Aorta (tissue), 5 donors: Measurements from ENCODE around the gene C1GALT1. TPM values are rescaled to one million over a fixed set of nuclear protein-coding genes. Genes with fewer than 3 reads are reported as not detected.

Source experiments
- ATAC-seq: fragments of 200-7000 bp; cut with Tn5 transposase; one replicate; pipeline ENCODE4 v1.9.1; 2022; ENCODE audit warnings: moderate library complexity; ENCODE audit not compliant: low FRiP score
- DNase-seq, 2 donors: peaks; one replicate each; pipeline ENCODE4 v3.0.0-alpha.2; 2020
- H3K27ac ChIP-seq, 2 donors: one replicate each; pipeline ENCODE4 v1.5.1; 2013; ENCODE audit warnings: low read length in 2 of 2, mild to moderate bottlenecking in 2 of 2, moderate library complexity in 2 of 2, control low read depth in 1 of 2, inconsistent platforms in 1 of 2, low read depth in 1 of 2
- H3K27me3 ChIP-seq, 2 donors: one replicate each; pipeline ENCODE4 v1.6.1; 2013; ENCODE audit warnings: control low read depth in 1 of 2, low read length in 1 of 2, mild to moderate bottlenecking in 1 of 2, moderate library complexity in 1 of 2; ENCODE audit not compliant: insufficient read depth in 2 of 2, control insufficient read depth in 1 of 2
- H3K36me3 ChIP-seq, 2 donors: one replicate each; pipeline ENCODE4 v1.6.1; 2013; ENCODE audit warnings: control low read depth in 1 of 2, low read length in 1 of 2, mild to moderate bottlenecking in 1 of 2; ENCODE audit not compliant: insufficient read depth in 2 of 2, control insufficient read depth in 1 of 2
- H3K4me1 ChIP-seq, 2 donors: one replicate each; pipeline ENCODE4 v1.6.1; 2013; ENCODE audit warnings: low read length in 2 of 2, control low read depth in 1 of 2, mild to moderate bottlenecking in 1 of 2, moderate library complexity in 1 of 2; ENCODE audit not compliant: insufficient read depth in 2 of 2, control insufficient read depth in 1 of 2
- H3K4me3 ChIP-seq, 2 donors: one replicate each; pipeline ENCODE4 v1.5.1; 2013; ENCODE audit warnings: low read length in 2 of 2, control low read depth in 1 of 2, mild to moderate bottlenecking in 1 of 2
- H3K9me3 ChIP-seq: one replicate; pipeline ENCODE4 v1.6.1; 2013; ENCODE audit warnings: mild to moderate bottlenecking, low read length; ENCODE audit not compliant: control insufficient read depth
- WGBS, 2 donors: extraction: QIAGEN DNeasy Blood & Tissue Kit; methylation state at CpG; one replicate each; pipeline ENCODE4 v1.1.7; 2013; 5-methylcytosine and 5-hydroxymethylcytosine counted together
- intact Hi-C, 2 donors: fragments of 100-400 bp; cut with DNase I; formaldehyde crosslinking; loops; one replicate each; pipeline versions ENCODE4 v1.14.2 to v1.15.0; 2022
- polyA plus RNA-seq, 2 donors: library from polyadenylated mRNA; stranded (reverse); fragments of 200-250 nt; gene quantifications; one replicate each; pipeline ENCODE4 v1.2.3, GENCODE V29; 2013
- total RNA-seq, 2 donors: library from RNA; stranded (reverse); fragmentation: NEBNext Ultra II Directional; extraction: Animal tissue kit (Norgen Biotek cat#: 25700); gene quantifications; one replicate each; pipeline ENCODE4 v1.2.1, GENCODE V29; 2021
- donor health status: healthy with polysubstance abuse.
- donor health status: Bipolar disorder and iron deficiency.
- donor health status: DM: no; HTN: no; CAD: no.
- donor health status: DM: no; HTN: no; CAD: no.
- donor health status: DM: yes; HTN: yes; CAD: no.

C1GALT1 gene
- total and polyA plus RNA-seq, 4 donors, result 3.4 to 43.8 (median 13.5) TPM

DNA sequence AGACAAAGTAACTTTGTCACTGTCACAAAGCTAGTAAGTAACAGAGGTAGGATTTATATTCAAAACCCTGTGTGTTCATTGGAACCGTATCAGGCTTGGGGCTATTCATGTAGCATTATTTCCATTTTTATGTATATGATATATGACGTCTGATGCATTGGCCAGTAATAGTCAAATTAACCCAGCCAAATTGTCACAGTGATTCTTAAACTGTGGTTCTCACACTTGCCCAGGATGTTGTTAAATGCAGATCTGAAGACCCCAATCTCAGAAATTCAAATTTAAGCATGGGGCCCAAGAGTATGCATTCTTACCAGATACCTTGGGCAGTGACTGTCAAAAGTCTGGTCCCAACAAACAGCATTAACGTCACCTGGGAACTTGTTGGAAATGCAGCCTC is 63.9 kb downstream of the C1GALT1 start:
- H3K9me3 ChIP-seq, result no peaks in the 10 kb centered on the region
- no peak overlapping the region for H3K4me3 ChIP-seq
- no peak overlapping the region for H3K27ac ChIP-seq
- ATAC-seq (no peak), DNase-seq (no peak)
- WGBS, 2 donors, result 92 to 97% methylated on average over 3 of the region's 3 CpGs
- no peaks in the 10 kb centered on the region for H3K36me3 ChIP-seq
- H3K4me1 ChIP-seq, result no peaks in the 10 kb centered on the region
- intact Hi-C loops, result no loop called here
- H3K27me3 ChIP-seq, result no peaks in the 10 kb centered on the region

GRCh38 chr7:7247658-7248057 is 65.3 kb downstream of the C1GALT1 start:
- Histone ChIP-seq H3K9me3 (no peaks in the 10 kb centered on the region), H3K4me3 (no peak overlapping the region), H3K36me3 (no peaks in the 10 kb centered on the region), H3K27me3 (no peaks in the 10 kb centered on the region), H3K4me1 (no peaks in the 10 kb centered on the region), H3K27ac (no peak overlapping the region)
- no peak for DNase-seq
- ATAC-seq, result no peak
- intact Hi-C loops, result no loop called here
- 89 to 95% methylated on average over 1 of the region's 1 CpG for WGBS, 2 donors

GRCh38 chr7:7249814-7250213 is 67.5 kb downstream of the C1GALT1 start:
- no peak overlapping the region for H3K27ac ChIP-seq
- no peak for DNase-seq
- H3K4me3 ChIP-seq, result no peak overlapping the region
- H3K4me1 ChIP-seq, result no peaks in the 10 kb centered on the region
- intact Hi-C loops, result no loop called here
- H3K36me3 ChIP-seq, result peaks cover 0 to 3% of the 10 kb centered on the region in 2 donors
- 81 to 91% methylated on average over 2 of the region's 2 CpGs for WGBS, 2 donors
- no peaks in the 10 kb centered on the region for H3K27me3 ChIP-seq
- ATAC-seq, result no peak
- H3K9me3 ChIP-seq, result no peaks in the 10 kb centered on the region

DNA sequence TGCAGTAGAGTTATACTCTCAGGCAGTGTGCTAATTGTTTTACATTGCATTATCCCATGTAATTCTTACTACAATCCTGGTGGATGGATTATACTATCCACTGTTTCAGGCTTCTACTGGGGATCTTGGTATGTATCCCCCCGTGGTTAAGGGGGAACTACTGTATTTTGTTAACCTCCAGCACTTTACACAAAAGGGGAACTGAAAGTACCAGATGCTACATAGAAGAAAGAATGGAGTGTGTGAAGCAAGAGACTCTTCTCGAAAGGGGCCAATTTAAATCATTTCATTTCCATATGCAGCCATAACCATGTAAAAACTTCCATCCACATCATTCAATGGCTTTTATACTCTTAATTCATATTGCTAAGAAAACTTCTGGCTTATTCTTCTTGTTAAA is 69.4 kb downstream of the C1GALT1 start:
- WGBS, 2 donors, result 61 to 65% methylated on average over 2 of the region's 2 CpGs
- no peak for ATAC-seq

DNA sequence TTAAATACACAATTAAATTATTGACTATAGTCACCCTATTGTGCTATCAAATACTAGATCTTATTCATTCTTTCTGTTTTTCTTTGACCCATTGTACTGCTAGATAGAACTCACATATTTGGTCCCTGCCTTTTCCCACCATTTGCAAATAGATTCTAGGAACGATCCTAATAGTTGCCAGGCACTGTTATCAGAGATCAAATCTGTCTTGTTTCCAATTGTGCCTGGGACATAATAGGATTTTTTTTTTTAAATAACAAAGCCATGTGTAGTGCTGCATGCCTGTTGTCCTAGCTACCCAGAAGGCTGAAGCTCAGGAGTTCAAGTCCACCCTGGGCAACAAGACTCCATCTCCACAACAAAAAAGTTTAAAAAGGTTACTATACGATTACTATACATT is 72.0 kb downstream of the C1GALT1 start:
- no peak for ATAC-seq
- H3K9me3 ChIP-seq, result peaks cover 1% of the 10 kb centered on the region
- intact Hi-C loops, result no loop called here
- peaks cover 0 to 3% of the 10 kb centered on the region in 2 donors for H3K36me3 ChIP-seq
- no peak overlapping the region for H3K27ac ChIP-seq
- no peak for DNase-seq
- no peaks in the 10 kb centered on the region for H3K27me3 ChIP-seq
- H3K4me1 ChIP-seq, result no peaks in the 10 kb centered on the region
- no peak overlapping the region for H3K4me3 ChIP-seq
- 91 to 94% methylated on average over 2 of the region's 2 CpGs for WGBS, 2 donors

More for the DNA sequence above, 69.4 kb downstream of the C1GALT1 start:
- Histone ChIP-seq H3K27ac (no peak overlapping the region), H3K36me3 (peaks cover 0 to 3% of the 10 kb centered on the region in 2 donors), H3K27me3 (no peaks in the 10 kb centered on the region), H3K4me3 (no peak overlapping the region), H3K4me1 (no peaks in the 10 kb centered on the region), H3K9me3 (no peaks in the 10 kb centered on the region)
- DNase-seq, result no peak
- intact Hi-C loops, result no loop called here

DNA sequence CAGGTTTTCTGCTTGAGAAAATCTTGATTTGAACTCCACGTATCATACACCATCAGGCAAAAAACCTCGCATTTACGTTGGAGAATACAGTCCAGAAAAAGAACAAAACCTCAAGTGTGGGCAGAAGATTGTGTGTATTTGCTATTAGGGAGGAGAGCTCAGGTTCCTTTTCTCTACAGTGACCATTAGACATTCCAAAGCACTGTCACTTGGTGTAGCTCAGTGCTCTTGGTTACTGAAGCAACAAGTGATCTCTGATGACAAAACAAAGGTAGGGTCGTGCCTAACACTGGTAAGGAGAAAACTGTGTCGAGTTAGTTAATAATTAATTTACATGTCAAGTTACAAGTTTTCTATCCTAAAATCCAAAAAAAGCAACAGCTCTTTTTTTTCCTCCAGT is 72.6 kb downstream of the C1GALT1 start:
- H3K4me3 ChIP-seq, result no peak overlapping the region
- H3K4me1 ChIP-seq, result no peaks in the 10 kb centered on the region
- peaks cover 0 to 3% of the 10 kb centered on the region in 2 donors for H3K36me3 ChIP-seq
- no peaks in the 10 kb centered on the region for H3K27me3 ChIP-seq
- DNase-seq (no peak), ATAC-seq (no peak)
- no peak overlapping the region for H3K27ac ChIP-seq
- intact Hi-C loops, result no loop called here
- WGBS, 2 donors, result 80 to 81% methylated on average over 5 of the region's 5 CpGs
- peaks cover 1% of the 10 kb centered on the region for H3K9me3 ChIP-seq

GRCh38 chr7:7256731-7257274 is 74.5 kb downstream of the C1GALT1 start:
- 62 to 66% methylated on average over 6 of the region's 6 CpGs for WGBS, 2 donors
- Histone ChIP-seq H3K9me3 (peaks cover 1% of the 10 kb centered on the region), H3K27me3 (no peaks in the 10 kb centered on the region), H3K4me1 (no peaks in the 10 kb centered on the region), H3K27ac (no peak overlapping the region), H3K36me3 (peaks cover 0 to 3% of the 10 kb centered on the region in 2 donors), H3K4me3 (no peak overlapping the region)
- ATAC-seq (no peak), DNase-seq (no peak)
- intact Hi-C loops, result no loop called here

GRCh38 chr7:7257899-7258692 is 75.8 kb downstream of the C1GALT1 start:
- ATAC-seq, result no peak
- H3K4me3 ChIP-seq, result no peak overlapping the region
- no peaks in the 10 kb centered on the region for H3K4me1 ChIP-seq
- no peaks in the 10 kb centered on the region for H3K27me3 ChIP-seq
- H3K36me3 ChIP-seq, result peaks cover 0 to 3% of the 10 kb centered on the region in 2 donors
- WGBS, 2 donors, result 80 to 82% methylated on average over 7 of the region's 7 CpGs
- intact Hi-C loops, result no loop called here
- DNase-seq, result no peak
- no peak overlapping the region for H3K27ac ChIP-seq
- peaks cover 1% of the 10 kb centered on the region for H3K9me3 ChIP-seq

DNA sequence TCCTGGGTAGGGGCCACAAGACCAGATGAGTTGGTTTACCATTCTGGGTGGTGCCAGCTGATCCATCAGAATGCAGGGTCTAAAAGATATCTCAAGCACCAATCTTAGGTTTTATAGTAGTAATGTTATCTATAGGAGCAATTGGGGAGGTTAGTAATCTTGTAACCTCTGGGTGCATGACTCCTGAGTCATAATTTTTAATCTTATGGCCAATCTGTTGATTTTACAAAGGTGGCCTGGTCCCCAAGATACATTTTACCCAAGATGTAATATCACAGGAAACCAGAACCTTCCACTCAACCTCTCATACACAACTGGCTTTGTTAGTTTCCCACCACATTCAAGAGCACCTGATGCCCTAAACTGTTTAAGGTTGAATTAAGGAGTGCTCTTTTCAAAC is 79.5 kb downstream of the C1GALT1 start:
- no peak for ATAC-seq
- no peak for DNase-seq
- H3K4me1 ChIP-seq, result no peaks in the 10 kb centered on the region
- H3K27me3 ChIP-seq, result no peaks in the 10 kb centered on the region
- intact Hi-C loops, result no loop called here
- H3K9me3 ChIP-seq, result peaks cover 3% of the 10 kb centered on the region
- H3K27ac ChIP-seq, result no peak overlapping the region
- H3K4me3 ChIP-seq, result no peak overlapping the region
- H3K36me3 ChIP-seq, result no peaks in the 10 kb centered on the region
